Measurements from ENCODE around the gene LRRC37A.
"Not testable (repeated sequence)": the region's sequence is repeated elsewhere in the genome, so short reads cannot be mapped to it uniquely, and the experiment has no call there.

Gene LRRC37A

DNA sequence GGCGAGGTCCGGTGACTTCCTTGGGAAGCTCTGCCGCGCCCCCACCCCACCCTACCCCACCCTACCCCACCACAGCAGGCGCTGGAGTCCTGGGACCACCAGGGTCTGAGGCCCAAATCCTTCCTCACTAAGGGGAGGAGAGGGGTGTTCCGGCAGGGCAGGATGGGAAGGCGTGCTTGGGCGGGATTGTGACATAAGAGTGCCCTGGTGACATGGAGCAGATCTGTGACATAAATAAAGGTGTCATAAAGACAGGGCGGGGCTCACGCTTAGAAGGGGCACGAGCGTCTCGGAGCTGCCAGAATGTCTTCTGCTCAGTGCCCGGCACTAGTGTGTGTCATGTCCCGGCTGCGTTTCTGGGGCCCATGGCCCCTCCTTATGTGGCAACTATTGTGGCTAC is at the start of gene LRRC37A:
TSS of gene LRRC37A (plus strand) at position 301 of the 400 bp plus-strand sequence. CDS start at position 304, 3 bp downstream.
- DNase-seq, result not testable (repeated sequence)

DNA sequence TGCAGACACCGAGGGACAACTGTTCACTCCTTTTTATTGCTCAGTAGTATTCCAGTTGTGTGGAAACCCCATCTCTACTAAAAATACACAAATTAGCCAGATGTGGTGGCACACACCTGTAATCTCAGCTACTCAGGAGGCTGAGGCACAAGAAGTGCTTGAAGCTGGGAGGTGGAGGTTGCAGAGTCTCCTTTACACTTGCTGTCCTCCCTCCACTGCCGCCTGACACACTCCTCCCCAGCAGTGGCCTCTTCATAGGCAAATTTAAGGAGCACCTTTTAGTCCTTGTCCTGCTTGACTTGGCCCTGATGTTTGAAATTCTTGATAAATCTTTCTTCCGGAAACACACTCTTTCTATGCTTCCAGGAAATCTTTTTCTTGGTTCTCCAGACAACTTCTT is 45.8 kb upstream of the LRRC37A start:
- DNase-seq, result not testable (repeated sequence)

DNA sequence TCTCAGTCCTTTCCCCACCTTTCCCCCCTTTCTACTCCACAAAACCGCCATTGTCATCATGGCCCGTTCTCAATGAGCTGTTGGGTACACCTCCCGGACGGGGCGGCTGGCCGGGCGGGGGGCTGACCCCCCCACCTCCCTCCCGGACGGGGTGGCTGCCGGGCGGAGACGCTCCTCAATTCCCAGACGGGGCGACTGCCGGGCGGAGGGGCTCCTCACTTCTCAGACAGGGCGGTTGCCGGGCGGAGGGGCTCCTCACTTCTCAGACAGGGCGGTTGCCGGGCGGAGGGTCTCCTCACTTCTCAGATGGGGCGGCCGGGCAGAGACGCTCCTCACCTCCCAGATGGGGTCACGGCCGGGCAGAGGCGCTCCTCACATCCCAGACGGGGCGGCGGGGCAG is 42.1 kb upstream of the LRRC37A start:
- not testable (repeated sequence) for DNase-seq

GRCh38 chr17:46253722-46254121 is 41.2 kb upstream of the LRRC37A start:
- not testable (repeated sequence) for DNase-seq

DNA sequence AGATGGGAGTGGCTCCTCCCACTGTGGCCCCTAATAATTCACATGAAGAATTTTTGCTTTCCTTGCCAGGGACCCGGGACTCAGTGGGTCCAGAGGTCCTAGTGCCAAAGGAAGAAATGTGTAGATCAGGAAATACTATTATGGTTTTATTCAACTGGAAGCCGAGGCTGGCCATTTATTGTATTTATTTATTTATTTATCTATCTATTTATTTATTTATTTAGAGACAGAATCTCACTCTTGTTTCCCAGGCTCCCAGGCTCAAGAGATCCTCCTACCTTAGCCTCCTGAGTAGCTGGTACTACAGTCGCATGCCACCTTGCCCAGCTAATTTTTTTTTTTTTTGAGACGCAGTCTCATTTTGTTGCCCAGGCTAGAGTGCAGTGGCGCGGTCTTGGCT is 40.7 kb upstream of the LRRC37A start:
- not testable (repeated sequence) for DNase-seq

GRCh38 chr17:46256369-46256768 is 38.6 kb upstream of the LRRC37A start:
- DNase-seq, result not testable (repeated sequence)

DNA sequence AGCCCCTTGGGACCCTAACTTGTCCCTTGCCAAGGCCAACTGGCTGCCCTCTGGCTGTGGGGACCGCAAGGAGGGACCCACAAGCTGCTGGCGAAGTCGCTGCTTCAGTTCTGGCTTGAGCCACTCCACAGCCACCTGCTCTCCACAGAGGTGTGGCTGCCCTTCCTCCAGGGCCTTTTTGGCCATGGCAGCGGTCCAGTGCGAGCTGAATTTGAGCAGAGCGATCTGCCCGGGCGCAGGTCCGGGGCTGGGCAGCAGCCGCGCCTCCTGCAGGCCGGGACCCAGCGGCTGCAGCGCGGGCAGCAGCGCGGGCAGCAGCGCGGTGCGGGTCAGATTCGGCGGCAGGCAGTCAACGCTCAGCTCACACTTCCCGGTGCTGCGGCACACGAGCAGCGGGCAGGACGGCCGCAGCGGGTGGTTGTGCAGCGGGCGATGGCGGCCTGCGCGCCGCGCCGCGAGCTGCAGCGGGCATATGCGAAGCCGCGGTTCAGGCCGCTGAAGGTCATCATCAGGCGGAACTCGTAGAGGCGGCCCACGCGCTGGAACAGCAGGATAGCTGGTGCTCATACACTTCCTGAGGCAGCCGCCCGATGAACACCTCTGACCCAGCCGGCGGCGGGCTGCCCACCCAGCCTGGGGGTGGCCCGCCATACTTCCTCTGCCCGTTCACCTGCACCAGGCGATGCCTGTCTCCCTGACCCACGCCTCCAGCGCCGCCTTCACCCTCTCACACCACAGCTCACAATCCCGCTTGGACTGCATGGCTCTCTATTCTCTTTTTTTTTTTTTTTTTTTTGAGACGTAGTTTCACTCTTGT is 34.9 kb upstream of the LRRC37A start:
- DNase-seq, result not testable (repeated sequence)

GRCh38 chr17:46262271-46262670 is 32.7 kb upstream of the LRRC37A start:
- no peak for DNase-seq

GRCh38 chr17:46264456-46265198 is 30.3 kb upstream of the LRRC37A start:
- no peak for DNase-seq

- DNase-seq, result not testable (repeated sequence)
Measured at GRCh38 chr17:46266063-46266655, 28.8 kb upstream of the LRRC37A start.

DNA sequence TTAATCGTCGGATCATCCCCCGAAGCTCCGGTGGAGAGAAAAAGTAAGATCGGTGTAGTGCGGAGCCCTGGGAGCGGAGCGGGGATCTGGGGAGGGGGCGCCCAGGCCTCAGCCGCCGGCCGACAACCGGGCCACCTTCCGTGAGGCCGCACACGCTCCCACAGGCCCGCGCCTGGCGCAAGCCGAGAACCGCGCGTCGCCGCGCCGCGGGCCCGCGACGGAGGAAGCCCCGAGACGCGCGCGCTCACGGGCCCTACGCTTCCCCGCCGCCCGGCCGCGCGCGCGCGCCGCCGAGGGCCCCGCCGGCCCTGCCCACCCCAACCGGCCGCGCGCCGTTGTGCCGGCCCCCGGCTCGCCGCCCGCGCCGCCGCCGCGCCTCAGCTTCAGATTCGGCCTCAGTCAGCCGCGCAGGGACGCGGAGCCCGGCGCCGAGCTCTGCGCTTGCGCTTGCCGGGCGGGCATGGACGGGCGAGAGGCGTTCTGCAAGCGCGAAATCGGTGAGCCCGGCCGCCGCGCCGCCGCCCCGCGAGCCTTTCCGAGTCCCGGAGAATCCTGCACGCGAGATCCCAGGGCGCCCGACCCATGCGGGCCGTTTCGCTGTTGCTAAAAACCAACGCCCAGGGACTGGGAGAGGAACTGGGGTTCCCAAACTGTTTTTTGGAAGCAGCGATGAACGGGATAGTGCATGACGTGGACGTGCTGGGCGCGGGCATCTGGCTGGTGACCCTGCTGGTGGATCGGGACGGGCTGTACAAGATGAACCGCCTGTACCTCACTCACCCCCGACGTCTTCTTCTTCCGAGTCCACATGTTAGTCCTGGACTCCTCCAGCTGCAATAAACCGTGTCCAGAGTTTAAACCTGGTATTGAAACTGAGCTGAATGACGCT is 28.0 kb upstream of the LRRC37A start:
- peak; percentile 80 for DNase-seq

DNA sequence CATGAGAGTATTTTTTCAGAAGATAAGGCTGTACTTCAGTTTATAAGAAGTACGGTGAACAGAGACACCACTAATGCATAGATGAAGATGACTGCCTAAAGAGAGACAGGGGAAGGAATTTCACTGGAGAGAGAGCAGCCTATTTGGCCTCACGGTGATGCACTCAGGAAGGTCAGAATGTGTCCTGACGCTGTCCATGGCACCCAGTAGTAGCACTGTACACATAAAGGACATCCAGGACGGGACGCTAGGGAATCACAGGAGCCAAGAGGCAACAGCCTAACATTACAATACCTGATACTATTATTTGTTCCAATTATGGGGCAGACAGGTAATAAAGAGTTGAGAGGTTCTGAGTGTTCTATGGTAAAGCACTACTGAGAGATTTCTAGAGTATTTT is 24.9 kb upstream of the LRRC37A start:
- no peak for DNase-seq

DNA sequence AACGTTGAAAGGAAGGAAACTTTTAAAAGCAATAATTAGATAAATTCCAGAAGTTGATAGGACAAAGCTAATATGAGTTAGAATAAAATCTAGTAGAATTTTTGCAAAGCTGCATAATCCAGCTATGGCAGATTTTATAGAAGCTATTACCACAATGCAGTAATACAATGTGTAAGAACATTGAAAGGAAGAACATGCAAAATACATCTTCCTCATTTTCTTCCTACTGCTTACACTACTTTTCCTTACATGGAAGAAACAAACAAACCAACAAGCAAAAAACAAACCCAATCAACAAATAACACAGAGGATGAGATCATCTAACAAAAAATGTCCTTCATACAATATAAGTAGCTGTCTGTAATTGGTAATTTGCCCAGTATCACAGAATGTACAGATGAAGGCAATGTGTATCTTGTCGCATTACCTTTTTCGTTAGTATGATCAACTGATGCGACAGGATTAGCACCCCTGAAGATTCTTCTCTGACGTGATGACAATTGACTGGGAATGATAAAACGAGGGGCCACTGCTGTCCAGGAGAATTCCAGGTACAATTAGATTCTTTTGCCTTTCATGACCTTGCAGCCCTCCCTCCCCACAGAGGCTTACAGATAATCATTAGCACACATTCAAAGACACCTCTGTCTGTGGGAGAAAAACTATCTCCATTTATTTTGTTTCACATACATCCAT is 21.2 kb upstream of the LRRC37A start:
- no peak for DNase-seq

DNA sequence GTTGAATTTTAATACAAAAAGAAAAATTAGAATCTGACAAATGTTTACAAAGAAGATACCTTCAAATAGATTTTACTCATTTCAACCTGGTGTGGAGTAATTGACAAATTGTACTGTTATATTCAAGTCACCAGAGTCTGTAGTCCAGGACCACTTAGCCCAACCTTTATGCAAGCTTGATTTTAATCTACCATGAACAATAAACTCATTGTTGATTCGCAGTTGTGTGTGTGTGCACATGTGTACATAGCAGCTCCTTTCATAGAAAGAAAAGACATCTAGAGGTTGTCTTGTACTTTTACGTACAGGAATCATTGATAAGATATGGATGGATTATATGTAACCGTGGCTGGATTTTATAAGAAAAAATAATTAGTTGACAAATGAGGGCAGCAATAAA is 20.7 kb upstream of the LRRC37A start:
- no peak for DNase-seq

DNA sequence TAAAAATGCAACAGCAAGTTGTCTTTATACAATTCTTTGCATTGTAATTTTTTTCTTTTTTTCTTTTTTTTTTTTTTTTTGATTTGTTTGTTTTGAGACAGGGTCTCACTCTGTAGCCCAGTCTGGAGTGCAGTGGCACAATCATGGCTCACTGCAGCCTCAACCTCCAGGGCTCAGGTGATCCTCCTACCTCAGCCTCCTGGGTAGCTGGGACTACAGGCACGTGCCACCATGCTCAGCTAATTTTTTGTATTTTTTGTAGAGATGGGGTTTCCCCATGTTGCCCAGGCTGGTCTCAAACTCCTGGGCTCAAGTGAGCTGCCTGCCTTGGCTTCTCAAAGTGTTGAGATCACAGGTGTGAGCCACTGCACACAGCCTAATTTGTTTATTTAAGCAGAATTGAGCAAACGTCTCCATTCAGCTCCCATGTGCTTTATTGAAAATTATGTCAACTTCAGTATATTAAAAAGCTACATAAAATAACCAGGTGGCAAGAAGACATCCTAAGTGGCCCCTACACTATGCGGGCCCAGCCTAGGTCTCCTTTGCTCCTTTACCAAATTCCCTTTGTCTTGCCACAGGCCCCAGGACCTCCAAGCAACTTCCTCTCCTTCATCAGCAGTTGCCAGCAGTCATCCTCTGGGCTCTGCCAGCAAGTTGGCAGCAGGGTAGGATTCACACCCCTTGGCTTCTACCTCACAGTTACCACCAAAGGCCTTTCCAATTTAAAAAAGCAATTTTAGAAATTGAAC is 18.0 kb upstream of the LRRC37A start:
- DNase-seq, result peak; percentile 37

GRCh38 chr17:46281336-46281735 is 13.6 kb upstream of the LRRC37A start:
- not testable (repeated sequence) for DNase-seq

GRCh38 chr17:46282635-46283034 is 12.3 kb upstream of the LRRC37A start:
- not testable (repeated sequence) for DNase-seq

- DNase-seq, result not testable (repeated sequence)
Measured at GRCh38 chr17:46284467-46284866, 10.5 kb upstream of the LRRC37A start.

DNA sequence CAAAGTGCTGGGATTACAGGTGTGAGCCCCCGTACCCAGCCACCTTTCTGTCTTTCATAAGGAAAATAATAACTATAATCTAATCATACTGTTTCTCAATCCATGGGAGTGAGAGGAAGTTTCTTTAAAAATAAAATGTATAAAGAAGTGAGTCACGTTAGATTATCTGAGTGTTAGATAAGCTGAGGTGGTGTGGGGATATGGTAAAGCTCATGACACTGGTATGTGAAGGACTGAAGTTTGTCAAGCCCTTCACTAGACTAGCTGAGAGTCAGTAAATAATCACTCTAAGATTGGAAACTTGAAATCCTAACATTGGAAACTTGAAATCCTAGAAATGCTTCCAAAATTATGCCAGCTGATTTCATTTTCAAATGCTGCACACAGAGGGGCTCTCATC is 9.4 kb upstream of the LRRC37A start:
- not testable (repeated sequence) for DNase-seq

GRCh38 chr17:46286764-46287221 is 8.1 kb upstream of the LRRC37A start:
- DNase-seq, result peak; percentile 53

GRCh38 chr17:46287587-46287986 is 7.3 kb upstream of the LRRC37A start:
- not testable (repeated sequence) for DNase-seq

Data from NCI-H2029 (cell line).